HG03280 (cell line): ENCODE data around the gene TUB.

Experiments
- ATAC-seq: cut with Tn5 transposase; IDR thresholded peaks from one replicate; pipeline ENCODE4 v1.9.1; 2021; ENCODE audit warnings: mild to moderate bottlenecking, moderate library complexity; ENCODE audit not compliant: unreplicated experiment

TUB gene

GRCh38 chr11:8089791-8090510 lies 8.9 kb downstream of the TUB start:
- ATAC-seq: no peak

- no peak for ATAC-seq
Observed at GRCh38 chr11:8090756-8091155, 9.7 kb downstream of the TUB start.

GRCh38 chr11:8091721-8092120 lies 10.7 kb downstream of the TUB start:
- no peak for ATAC-seq

- peak; percentile 76 for ATAC-seq
Observed at GRCh38 chr11:8092587-8093424, 11.8 kb downstream of the TUB start.

DNA sequence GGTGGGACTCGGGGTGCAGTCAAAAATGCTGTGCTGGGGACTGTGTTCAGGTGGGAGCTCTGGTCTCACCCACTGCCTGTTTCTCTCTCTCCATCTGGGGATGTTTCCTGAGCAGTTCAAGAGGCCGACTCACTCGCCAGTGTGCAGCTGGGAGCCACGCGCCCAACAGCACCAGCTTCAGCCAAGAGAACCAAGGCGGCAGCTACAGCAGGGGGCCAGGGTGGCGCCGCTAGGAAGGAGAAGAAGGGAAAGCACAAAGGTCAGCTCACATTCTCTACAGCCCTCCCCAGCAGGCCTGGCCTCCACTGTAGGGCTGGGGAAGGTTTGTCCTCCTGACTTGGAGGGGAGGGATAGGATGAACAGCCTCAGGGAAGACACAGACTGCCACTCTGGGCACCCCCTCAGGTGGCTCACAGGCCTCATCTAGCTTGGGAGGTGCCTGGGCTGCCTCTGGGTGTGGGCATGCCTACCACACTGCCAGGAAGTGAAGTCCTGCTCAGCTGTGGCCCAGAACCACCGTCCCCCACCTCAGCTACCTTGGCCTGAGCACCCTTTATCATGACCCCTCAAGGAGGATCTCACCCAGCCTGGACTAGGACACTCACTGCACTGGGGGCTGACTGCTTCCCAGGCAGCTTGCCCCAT lies 13.0 kb downstream of the TUB start:
- ATAC-seq: no peak

DNA sequence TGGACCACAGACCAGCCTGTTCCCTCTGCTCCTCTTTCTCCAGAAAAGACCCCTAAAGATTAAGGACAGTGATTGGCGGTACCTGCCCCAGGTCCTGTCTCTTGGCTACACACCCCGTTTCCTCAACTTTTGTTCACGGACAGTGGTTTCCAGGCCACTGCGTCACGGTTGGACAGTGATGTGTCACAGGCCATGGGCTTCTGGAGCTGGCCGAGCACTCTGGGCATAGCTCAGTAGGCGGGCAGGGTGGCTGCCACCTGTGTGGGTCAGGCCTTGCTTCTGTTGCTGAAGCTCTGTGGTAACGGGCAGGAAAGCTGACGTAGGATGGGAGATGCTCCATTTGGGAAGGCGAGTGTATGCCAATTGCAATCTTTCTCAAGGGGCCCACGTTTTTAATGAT lies 13.6 kb downstream of the TUB start:
- no peak for ATAC-seq

DNA sequence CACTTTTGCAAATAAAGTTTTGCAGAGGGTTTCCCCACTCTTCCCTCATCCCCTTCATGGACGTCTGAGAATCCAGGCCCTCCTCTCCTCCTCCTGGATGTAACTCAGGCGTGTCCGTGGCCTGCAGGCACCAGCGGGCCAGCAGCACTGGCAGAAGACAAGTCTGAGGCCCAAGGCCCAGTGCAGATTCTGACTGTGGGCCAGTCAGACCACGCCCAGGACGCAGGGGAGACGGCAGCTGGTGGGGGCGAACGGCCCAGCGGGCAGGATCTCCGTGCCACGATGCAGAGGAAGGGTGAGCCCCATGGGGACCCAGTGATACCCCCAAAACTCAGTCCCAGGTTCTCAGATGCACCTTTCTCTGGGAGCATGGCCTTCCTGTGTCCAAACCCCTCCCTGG lies 14.4 kb downstream of the TUB start:
- ATAC-seq: no peak

DNA sequence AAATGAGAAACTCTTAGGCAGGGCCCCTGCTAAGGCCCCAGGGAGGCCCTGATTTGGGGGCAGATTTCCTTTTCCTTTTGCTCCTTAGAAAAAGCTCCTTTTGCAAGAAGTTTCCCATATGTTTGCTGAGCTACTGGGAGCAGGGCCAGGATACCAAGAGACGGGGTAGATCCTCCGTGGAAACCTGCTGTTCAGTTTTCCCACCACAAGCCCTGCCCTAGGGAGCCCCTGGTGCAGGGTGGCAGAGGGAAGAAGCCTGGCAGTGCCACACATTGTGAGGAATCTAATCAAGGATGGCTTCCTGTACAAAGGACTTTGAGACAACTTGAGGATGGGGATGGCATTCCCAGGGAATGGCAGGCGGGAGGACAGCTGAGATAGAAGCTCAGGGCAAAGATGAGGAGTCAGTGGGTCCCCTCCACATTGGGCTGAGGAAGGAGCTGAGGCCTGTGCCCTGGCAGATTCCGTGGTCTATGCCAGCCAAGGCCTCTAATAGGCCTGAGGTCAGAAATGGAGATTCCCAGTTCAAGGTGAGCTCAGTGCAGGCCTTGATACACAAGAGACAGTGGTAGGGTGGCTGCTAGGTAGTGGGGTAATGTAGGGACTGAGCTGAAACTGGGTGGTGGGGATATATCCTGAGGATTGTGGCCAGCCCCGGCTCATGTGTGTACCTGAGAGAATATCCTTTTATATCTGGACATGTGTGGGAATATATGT lies 15.0 kb downstream of the TUB start:
- ATAC-seq: no peak

- no peak for ATAC-seq
Observed at GRCh38 chr11:8096575-8096974, 15.6 kb downstream of the TUB start.

GRCh38 chr11:8097062-8097461 lies 16.1 kb downstream of the TUB start:
- no peak for ATAC-seq

DNA sequence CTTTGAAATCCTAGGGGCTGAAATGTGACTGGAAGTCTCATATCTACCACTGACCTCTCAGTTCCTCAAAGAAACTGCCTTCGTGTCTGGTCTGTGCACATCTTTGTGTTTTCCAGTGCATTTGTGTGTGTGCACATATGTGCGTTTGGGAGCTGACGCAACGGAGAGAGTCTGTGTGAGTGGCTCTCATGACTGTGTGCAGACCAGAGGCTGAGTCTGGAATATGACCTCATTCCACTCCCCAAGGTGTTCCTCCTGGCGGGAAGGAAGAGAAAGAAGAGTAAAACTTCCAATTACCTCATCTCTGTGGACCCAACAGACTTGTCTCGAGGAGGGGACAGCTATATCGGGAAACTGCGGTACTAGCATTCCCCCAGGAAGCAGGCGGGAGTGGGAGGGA lies 16.5 kb downstream of the TUB start:
- ATAC-seq: no peak

- ATAC-seq: no peak
Observed at GRCh38 chr11:8097926-8098325, 16.9 kb downstream of the TUB start.

DNA sequence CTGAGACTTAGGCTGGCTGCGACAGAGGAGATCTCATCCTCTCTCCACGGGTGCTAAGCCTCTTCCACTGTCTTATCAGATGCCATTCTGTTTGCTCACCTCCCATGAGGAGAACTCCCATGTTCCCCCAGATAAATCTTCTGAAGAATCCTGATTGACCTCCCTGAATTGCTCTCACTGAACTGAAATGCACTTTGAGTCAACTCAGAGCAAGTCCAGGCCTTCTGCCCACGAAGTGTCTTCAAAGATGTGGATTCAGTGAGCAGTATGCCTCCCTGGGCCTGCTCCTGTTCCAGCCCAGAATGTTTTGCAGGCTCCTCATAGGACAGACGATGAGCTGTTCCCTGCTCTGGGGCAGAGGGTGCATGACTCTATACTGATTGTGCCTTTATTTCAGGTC lies 17.4 kb downstream of the TUB start:
- no peak for ATAC-seq

GRCh38 chr11:8098879-8099278 lies 17.9 kb downstream of the TUB start:
- ATAC-seq: no peak

DNA sequence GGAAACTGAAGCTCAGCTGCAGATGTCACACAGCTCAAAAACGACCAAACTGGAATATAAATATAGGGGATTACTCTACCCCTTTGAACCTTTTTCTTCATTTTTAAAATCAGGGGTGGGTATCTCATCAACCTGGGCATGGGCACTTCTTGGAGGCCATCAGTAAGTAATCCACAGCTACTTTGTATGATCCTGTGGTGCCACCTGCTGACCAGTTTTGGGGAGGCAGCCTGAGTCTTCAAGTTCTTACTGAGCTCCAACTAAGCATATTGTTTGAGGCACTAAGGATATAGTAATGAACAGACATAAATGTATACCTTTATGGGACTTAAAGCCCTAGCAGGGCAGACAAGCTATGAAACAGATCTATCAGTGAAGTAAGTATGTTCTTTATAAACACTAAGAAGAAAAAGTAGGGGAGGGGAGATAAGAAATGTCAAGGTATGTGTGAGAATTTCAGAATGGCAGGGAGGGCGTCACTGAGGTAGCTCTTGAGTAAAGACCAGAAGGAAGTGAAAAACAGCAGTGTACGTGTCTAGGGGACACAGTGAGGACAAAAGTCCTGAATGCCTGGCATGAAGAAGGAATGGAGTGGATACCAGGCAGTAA lies 18.4 kb downstream of the TUB start:
- no peak for ATAC-seq

DNA sequence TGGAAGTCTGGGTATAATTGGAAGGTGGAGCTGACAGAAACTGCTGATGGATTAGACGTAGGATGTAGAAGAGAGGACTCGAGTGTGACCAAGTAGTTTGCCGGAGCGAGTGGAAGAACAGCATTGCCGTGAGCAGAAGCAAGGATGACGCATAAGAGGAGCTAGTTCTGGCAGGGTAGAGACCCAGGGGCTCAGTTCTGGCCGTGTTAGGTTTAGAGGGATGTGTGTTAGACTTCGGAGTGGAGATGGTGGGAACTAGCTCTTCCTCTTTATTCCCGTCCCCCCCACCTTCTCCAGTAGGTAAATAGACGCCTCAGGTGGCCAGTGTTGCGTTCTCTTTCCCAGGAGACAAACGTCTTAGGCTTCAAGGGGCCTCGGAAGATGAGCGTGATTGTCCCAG lies 19.1 kb downstream of the TUB start:
- ATAC-seq: no peak

- ATAC-seq: no peak
Observed at GRCh38 chr11:8100605-8101004, 19.6 kb downstream of the TUB start.

- no peak for ATAC-seq
Observed at GRCh38 chr11:8101421-8101820, 20.4 kb downstream of the TUB start.

DNA sequence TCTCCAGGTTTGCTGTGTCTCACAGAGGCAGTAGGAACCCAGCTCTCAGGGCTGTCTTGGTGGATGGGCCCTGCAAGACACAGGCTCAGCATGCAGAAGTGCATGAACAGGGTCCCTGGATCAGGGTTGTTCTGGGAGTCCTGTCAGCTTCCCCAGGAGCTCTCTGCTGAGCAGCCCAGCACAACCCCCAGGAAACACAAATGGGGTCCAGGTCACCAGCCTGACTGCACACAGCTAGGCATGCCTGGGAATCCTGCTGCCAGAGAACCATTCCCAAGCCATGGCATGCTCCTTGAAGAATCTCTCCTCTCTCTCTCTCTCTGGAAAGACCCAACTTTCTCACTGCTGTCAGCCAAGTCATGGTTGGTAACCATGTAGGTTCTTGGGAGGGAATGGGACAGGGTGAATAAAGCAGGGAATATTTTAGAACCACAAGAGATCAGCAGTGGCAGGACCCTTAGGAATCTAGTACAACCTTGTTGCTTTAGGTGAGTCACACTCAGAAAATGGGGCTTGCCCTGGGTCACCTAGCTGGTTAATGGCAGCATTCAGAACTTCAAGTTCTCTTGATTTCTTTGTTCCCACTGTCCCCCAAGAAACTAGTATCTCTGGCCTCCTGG lies 21.4 kb downstream of the TUB start:
- ATAC-seq: no peak

- ATAC-seq: no peak
Observed at GRCh38 chr11:8102965-8103364, 22.0 kb downstream of the TUB start.
